A673 (cell line): Measurements from ENCODE around the gene NFASC. TPM values are rescaled to one million over a fixed set of nuclear protein-coding genes. Genes with fewer than 3 reads are reported as not detected.

Source experiments
- BruUV-seq: library from RNA; stranded (reverse); fragments of 400-500 nt; replicated peaks from 2 replicates; lab custom pipeline; 2021; lab: Mats Ljungman, UMichigan
- CTCF ChIA-PET: fragments of 300-600 bp; sonication (Branson Sonifier 250); formaldehyde crosslinking; loops from one replicate; lab custom pipeline; 2022; ENCODE audit warnings: antibody characterized with exemption; lab: Charles Lee
- POLR2A ChIA-PET: fragments of 300-600 bp; sonication (Branson Sonifier 250); formaldehyde crosslinking; loops from one replicate; lab custom pipeline; 2022; ENCODE audit warnings: antibody characterized with exemption; ENCODE audit not compliant: low non-redundant PET; lab: Charles Lee
- DNase-seq: peaks from one replicate; pipeline ENCODE4 v3.0.0-alpha.2; 2015; ENCODE audit warnings: low spot score
- H3K27ac ChIP-seq: fragments of 200-600 bp; sonication (generic); 2 replicates; pipeline ENCODE4 v1.5.1; 2016; ENCODE audit warnings: mixed run types, low read depth, mild to moderate bottlenecking, mixed read lengths, antibody characterized with exemption, low read length; ENCODE audit not compliant: poor library complexity, severe bottlenecking
- H3K27me3 ChIP-seq: fragments of 200-600 bp; sonication (generic); replicated peaks from 2 replicates; pipeline ENCODE4 v1.6.1; 2017; ENCODE audit warnings: mixed run types, low read depth, mild to moderate bottlenecking, mixed read lengths, antibody characterized with exemption, low read length; ENCODE audit not compliant: insufficient read depth, poor library complexity
- H3K36me3 ChIP-seq: fragments of 200-600 bp; sonication (generic); 2 replicates; pipeline ENCODE4 v1.6.1; 2016; ENCODE audit warnings: mixed run types, mild to moderate bottlenecking, mixed read lengths, antibody characterized with exemption, low read length; ENCODE audit not compliant: insufficient read depth, poor library complexity, severe bottlenecking
- H3K4me1 ChIP-seq: fragments of 200-600 bp; sonication (generic); 2 replicates; pipeline ENCODE4 v1.6.1; 2017; ENCODE audit warnings: mixed run types, mild to moderate bottlenecking, mixed read lengths, antibody characterized with exemption, low read length; ENCODE audit not compliant: insufficient read depth, poor library complexity, severe bottlenecking
- H3K4me3 ChIP-seq: fragments of 200-600 bp; sonication (generic); 2 replicates; pipeline ENCODE4 v1.5.1; 2016; ENCODE audit warnings: low read depth, mixed run types, mild to moderate bottlenecking, mixed read lengths, low read length; ENCODE audit not compliant: poor library complexity, severe bottlenecking
- H3K9me3 ChIP-seq: fragments of 200-600 bp; sonication (generic); 2 replicates; pipeline ENCODE4 v1.6.1; 2016; ENCODE audit warnings: mixed run types, low read depth, mild to moderate bottlenecking, mixed read lengths, antibody characterized with exemption, low read length; ENCODE audit not compliant: poor library complexity, severe bottlenecking
- CTCF ChIP-seq: fragments of 300-800, 200-600 bp; sonication (generic); conservative IDR thresholded peaks from 2 replicates; pipeline ENCODE4 v1.5.1; 2017; ENCODE audit warnings: low read depth, mild to moderate bottlenecking, antibody characterized with exemption, low read length, moderate library complexity, mixed read lengths
- EZH2 ChIP-seq: fragments of 200-600 bp; sonication (generic); IDR thresholded peaks from 2 replicates; pipeline ENCODE4 v1.6.1; 2017; ENCODE audit warnings: borderline replicate concordance, low read depth, mild to moderate bottlenecking, mixed read lengths, antibody characterized with exemption, low read length; ENCODE audit not compliant: poor library complexity, severe bottlenecking
- intact Hi-C: fragments of 100-400 bp; cut with micrococcal nuclease; formaldehyde crosslinking; loops from one replicate; pipeline ENCODE4 v1.10.0; 2022; ENCODE audit not compliant: unreplicated experiment
- total RNA-seq: library from RNA; stranded (reverse); gene quantifications from 2 replicates; pipeline ENCODE4 v1.2.3, GENCODE V29; 2021

Gene NFASC
- total RNA-seq, 1 experiment from 2014 or later: 0.24 TPM

DNA sequence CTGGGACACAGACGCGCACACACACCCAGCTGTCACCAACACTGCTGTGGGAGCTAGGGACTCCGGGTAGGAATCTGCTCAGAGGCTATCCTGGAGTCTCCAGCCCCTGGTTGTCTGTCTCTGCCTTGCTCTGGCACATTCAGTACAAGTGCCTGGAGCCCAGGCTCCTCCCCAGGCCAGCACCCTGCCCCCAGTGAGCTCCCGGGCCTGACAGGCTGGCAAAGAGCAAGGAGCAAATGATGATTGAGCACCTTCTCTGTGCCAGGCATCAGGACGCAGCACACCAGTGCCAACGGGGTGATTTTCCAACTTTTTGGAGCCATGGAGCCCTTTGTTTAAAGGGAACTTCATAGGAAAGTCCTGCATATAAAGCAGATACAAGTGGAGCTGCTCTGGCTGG is 178.8 kb downstream of the NFASC start:
- peaks cover 24% of the 10 kb centered on the region for H3K27me3 ChIP-seq
- BruUV-seq: no TSS peak
- no peak overlapping the region for H3K27ac ChIP-seq
- H3K36me3 ChIP-seq: no peaks in the 10 kb centered on the region
- no peaks in the 10 kb centered on the region for H3K9me3 ChIP-seq
- CTCF ChIA-PET: no interaction called here
- no peak for DNase-seq
- no peak for TF ChIP-seq CTCF
- no peak for TF ChIP-seq EZH2
- intact Hi-C loops: no loop called here
- no peaks in the 10 kb centered on the region for H3K4me1 ChIP-seq
- POLR2A ChIA-PET: no interaction called here
- H3K4me3 ChIP-seq: no peak overlapping the region

GRCh38 chr1:205052690-205053089 is 182.0 kb downstream of the NFASC start:
- H3K4me3 ChIP-seq: no peak overlapping the region
- POLR2A ChIA-PET: no interaction called here
- H3K36me3 ChIP-seq: no peaks in the 10 kb centered on the region
- intact Hi-C loops: no loop called here
- no peaks in the 10 kb centered on the region for H3K9me3 ChIP-seq
- H3K27ac ChIP-seq: no peak overlapping the region
- CTCF ChIA-PET: no interaction called here
- TF ChIP-seq CTCF: no peak
- TF ChIP-seq EZH2: no peak
- H3K4me1 ChIP-seq: no peaks in the 10 kb centered on the region
- no peaks in the 10 kb centered on the region for H3K27me3 ChIP-seq
- no TSS peak for BruUV-seq
- DNase-seq: no peak

- TF ChIP-seq CTCF: no peak
- TF ChIP-seq EZH2: no peak
- no TSS peak for BruUV-seq
- DNase-seq: no peak
- Histone ChIP-seq H3K4me1 (no peaks in the 10 kb centered on the region), H3K27me3 (no peaks in the 10 kb centered on the region), H3K9me3 (no peaks in the 10 kb centered on the region), H3K4me3 (no peak overlapping the region), H3K36me3 (no peaks in the 10 kb centered on the region), H3K27ac (no peak overlapping the region)
- ChIA-PET POLR2A (no interaction called here), CTCF (no interaction called here)
- intact Hi-C loops: no loop called here
These were observed 182.6 kb downstream of the NFASC start for GRCh38 chr1:205053296-205053695.
